OCI-LY7 (cell line): Measurements from ENCODE around the gene DNAH8. TPM values are rescaled to one million over a fixed set of nuclear protein-coding genes. Genes with fewer than 3 reads are reported as not detected.
A peak's percentile ranks its signal among the peaks of the same experiment; 100 is the strongest.

Experiments
- BruUV-seq: library from RNA; stranded (reverse); fragments of 400-500 nt; replicated peaks from 2 replicates; lab custom pipeline; 2021; lab: Mats Ljungman, UMichigan
- CTCF ChIA-PET: fragments of 300-600 bp; sonication (Branson Sonifier 250); formaldehyde crosslinking; loops from one replicate; lab custom pipeline; 2022; ENCODE audit warnings: antibody characterized with exemption; ENCODE audit not compliant: unreplicated experiment; lab: Charles Lee
- POLR2A ChIA-PET: fragments of 300-600 bp; sonication (Branson Sonifier 250); formaldehyde crosslinking; loops from one replicate; lab custom pipeline; 2022; ENCODE audit warnings: antibody characterized with exemption; lab: Charles Lee
- DNase-seq: peaks from one replicate; pipeline ENCODE4 v3.0.0-alpha.2; 2015; ENCODE audit warnings: low spot score
- H2AFZ ChIP-seq: fragments of 200-600 bp; sonication (generic), shearing (Covaris generic); 2 replicates; pipeline ENCODE4 v1.6.1; 2014; ENCODE audit warnings: mild to moderate bottlenecking, antibody characterized with exemption, low read length, moderate library complexity
- H3K27ac ChIP-seq: fragments of 200-600 bp; sonication (generic); 2 replicates; pipeline ENCODE4 v1.5.1; 2014; ENCODE audit warnings: mixed run types, low read depth, mild to moderate bottlenecking, moderate library complexity, low read length, inconsistent platforms; ENCODE audit not compliant: poor library complexity, severe bottlenecking
- H3K36me3 ChIP-seq: fragments of 200-600 bp; sonication (generic); 2 replicates; pipeline ENCODE4 v1.6.1; 2014; ENCODE audit warnings: mild to moderate bottlenecking, antibody characterized with exemption, low read length, moderate library complexity, mixed read lengths; ENCODE audit not compliant: insufficient read depth
- H3K4me1 ChIP-seq: fragments of 200-600 bp; sonication (generic); 2 replicates; pipeline ENCODE4 v1.5.1; 2014; ENCODE audit warnings: mild to moderate bottlenecking, low read length; ENCODE audit not compliant: insufficient read depth, poor library complexity, severe bottlenecking
- H3K4me2 ChIP-seq: fragments of 200-600 bp; sonication (generic); 2 replicates; pipeline ENCODE4 v1.6.1; 2014; ENCODE audit warnings: mild to moderate bottlenecking, low read length
- H3K4me3 ChIP-seq: fragments of 200-600 bp; sonication (generic); 2 replicates; pipeline ENCODE4 v1.5.1; 2014; ENCODE audit warnings: mild to moderate bottlenecking, low read depth, low read length; ENCODE audit not compliant: poor library complexity, severe bottlenecking
- H3K79me2 ChIP-seq: fragments of 200-600 bp; sonication (generic); 2 replicates; pipeline ENCODE4 v1.6.1; 2016; ENCODE audit warnings: low read depth, mild to moderate bottlenecking, low read length, moderate library complexity, mixed read lengths; ENCODE audit not compliant: insufficient read depth
- H3K9me2 ChIP-seq: fragments of 200-600 bp; sonication (generic); 2 replicates; pipeline ENCODE4 v1.6.1; 2016; ENCODE audit warnings: mild to moderate bottlenecking, low read length, mixed read lengths; ENCODE audit not compliant: insufficient read depth
- H3K9me3 ChIP-seq: fragments of 200-600 bp; sonication (generic); 2 replicates; pipeline ENCODE4 v1.6.1; 2014; ENCODE audit warnings: mild to moderate bottlenecking, mixed run types, low read length, mixed read lengths
- H4K20me1 ChIP-seq: fragments of 200-600 bp; sonication (generic); 2 replicates; pipeline ENCODE4 v1.6.1; 2014; ENCODE audit warnings: mild to moderate bottlenecking, antibody characterized with exemption, low read length, moderate library complexity, mixed read lengths; ENCODE audit not compliant: insufficient read depth
- CTCF ChIP-seq: fragments of 200-600 bp; sonication (generic); conservative IDR thresholded peaks from 2 replicates; pipeline ENCODE4 v1.5.1; 2014; ENCODE audit warnings: mild to moderate bottlenecking, antibody characterized with exemption, low read length, moderate library complexity, mixed read lengths
- EZH2phosphoT487 ChIP-seq: fragments of 200-600 bp; sonication (generic); IDR thresholded peaks from 2 replicates; pipeline ENCODE4 v1.6.1; 2018; ENCODE audit warnings: low read depth, borderline replicate concordance, mild to moderate bottlenecking, mixed run types, antibody characterized with exemption, low read length, moderate library complexity, mixed read lengths
- intact Hi-C: fragments of 100-400 bp; cut with micrococcal nuclease; formaldehyde crosslinking; loops from one replicate; pipeline ENCODE4 v1.10.0; 2022; ENCODE audit not compliant: unreplicated experiment
- total RNA-seq, 2 experiments: library from RNA; depleted of rRNA in 1 of 2; stranded (reverse); fragments of >200 nt in 1 of 2; shearing (Covaris generic) in 1 of 2; gene quantifications; 2 replicates each; pipeline ENCODE4 v1.2.3, GENCODE V29; 2014 to 2022

The DNAH8 gene
- total RNA-seq, 2 experiments from 2014 or later: not detected

- no TSS peak for BruUV-seq
- Histone ChIP-seq H3K4me3 (no peak overlapping the region), H3K9me3 (no peaks in the 10 kb centered on the region), H3K4me2 (no peak overlapping the region), H3K36me3 (no peaks in the 10 kb centered on the region), H4K20me1 (no peaks in the 10 kb centered on the region), H3K9me2 (no peaks in the 10 kb centered on the region), H2AFZ (no peak overlapping the region), H3K79me2 (no peaks in the 10 kb centered on the region), H3K27ac (no peak overlapping the region), H3K4me1 (no peaks in the 10 kb centered on the region)
- ChIA-PET CTCF (no interaction called here), POLR2A (interaction anchor here (0.6 kb wide), 1 partner anchor 451 kb away, joined by 3 read pairs; no protein-coding TSS in a partner anchor)
- TF ChIP-seq EZH2phosphoT487 (no peak), CTCF (no peak)
- DNase-seq: no peak
- intact Hi-C loops: no loop called here
Measured at GRCh38 chr6:38942442-38942841, 227.3 kb downstream of the DNAH8 start.

GRCh38 chr6:38942965-38943364 lies 227.9 kb downstream of the DNAH8 start:
- DNase-seq: no peak
- H3K36me3 ChIP-seq: no peaks in the 10 kb centered on the region
- H3K79me2 ChIP-seq: no peaks in the 10 kb centered on the region
- no peak overlapping the region for H3K4me2 ChIP-seq
- POLR2A ChIA-PET: no interaction called here
- H4K20me1 ChIP-seq: no peaks in the 10 kb centered on the region
- H3K9me3 ChIP-seq: no peaks in the 10 kb centered on the region
- no TSS peak for BruUV-seq
- H3K4me3 ChIP-seq: no peak overlapping the region
- intact Hi-C loops: no loop called here
- H2AFZ ChIP-seq: no peak overlapping the region
- H3K4me1 ChIP-seq: no peaks in the 10 kb centered on the region
- no peak overlapping the region for H3K27ac ChIP-seq
- CTCF ChIA-PET: no interaction called here
- TF ChIP-seq CTCF (no peak), EZH2phosphoT487 (no peak)
- no peaks in the 10 kb centered on the region for H3K9me2 ChIP-seq

DNA sequence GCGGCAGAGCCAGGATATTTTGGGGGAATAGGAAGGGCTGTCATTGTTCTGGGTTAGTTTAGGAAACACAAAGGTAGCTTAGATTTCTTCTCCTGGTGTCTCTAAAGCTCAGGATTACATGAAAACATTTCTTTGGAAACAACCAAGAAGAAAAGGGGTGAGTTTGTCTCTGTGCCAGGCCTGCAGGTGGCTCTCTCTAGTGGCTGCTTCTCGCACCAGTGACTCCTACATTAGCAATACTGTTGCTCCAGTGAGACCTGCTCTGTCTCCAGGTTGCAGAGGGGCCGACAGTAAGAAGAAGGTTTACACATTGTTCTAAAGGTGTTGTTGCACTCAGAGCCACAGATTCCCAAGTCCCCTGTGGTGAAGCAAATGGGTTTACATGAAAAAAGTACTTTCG lies 228.9 kb downstream of the DNAH8 start:
- BruUV-seq: no TSS peak
- ChIA-PET POLR2A (no interaction called here), CTCF (no interaction called here)
- peak; percentile 4 for DNase-seq
- Histone ChIP-seq H3K36me3 (no peaks in the 10 kb centered on the region), H3K27ac (no peak overlapping the region), H3K4me2 (no peak overlapping the region), H4K20me1 (no peaks in the 10 kb centered on the region), H3K79me2 (no peaks in the 10 kb centered on the region), H3K4me1 (no peaks in the 10 kb centered on the region), H3K4me3 (no peak overlapping the region), H3K9me2 (no peaks in the 10 kb centered on the region), H2AFZ (no peak overlapping the region), H3K9me3 (no peaks in the 10 kb centered on the region)
- intact Hi-C loops: no loop called here
- TF ChIP-seq CTCF (peak; percentile 55), EZH2phosphoT487 (no peak)
